HG03097 (cell line): ENCODE measurements around the gene PHACTR2.
"Not testable (repeated sequence)": the region's sequence is repeated elsewhere in the genome, so short reads cannot be mapped to it uniquely, and the experiment has no call there.

Experiments used
- ATAC-seq: cut with Tn5 transposase; IDR thresholded peaks from one replicate; pipeline ENCODE4 v1.9.1; 2021; ENCODE audit not compliant: unreplicated experiment, low FRiP score

Gene PHACTR2

GRCh38 chr6:143738072-143738690, 60.4 kb downstream of the PHACTR2 start:
- not testable (repeated sequence) for ATAC-seq

GRCh38 chr6:143739341-143739851, 61.6 kb downstream of the PHACTR2 start:
- no peak for ATAC-seq

- no peak for ATAC-seq
Measured at GRCh38 chr6:143740213-143740612, 62.4 kb downstream of the PHACTR2 start.

GRCh38 chr6:143741480-143741879, 63.7 kb downstream of the PHACTR2 start:
- ATAC-seq, result no peak

- no peak for ATAC-seq
Measured at GRCh38 chr6:143742070-143742954, 64.5 kb downstream of the PHACTR2 start.

GRCh38 chr6:143742955-143743255, 65.1 kb downstream of the PHACTR2 start:
- ATAC-seq, result no peak

GRCh38 chr6:143743301-143744166, 65.8 kb downstream of the PHACTR2 start:
- ATAC-seq, result no peak

- ATAC-seq, result no peak
Measured at GRCh38 chr6:143744551-143745165, 66.9 kb downstream of the PHACTR2 start.

GRCh38 chr6:143745166-143746133, 67.7 kb downstream of the PHACTR2 start:
- ATAC-seq, result no peak

GRCh38 chr6:143746202-143747119, 68.7 kb downstream of the PHACTR2 start:
- no peak for ATAC-seq

- ATAC-seq, result no peak
Measured at GRCh38 chr6:143747347-143747842, 69.6 kb downstream of the PHACTR2 start.

- ATAC-seq, result no peak
Measured at GRCh38 chr6:143749891-143750290, 72.1 kb downstream of the PHACTR2 start.

GRCh38 chr6:143750877-143751276, 73.1 kb downstream of the PHACTR2 start:
- no peak for ATAC-seq

GRCh38 chr6:143752459-143752858, 74.7 kb downstream of the PHACTR2 start:
- ATAC-seq, result no peak

GRCh38 chr6:143753678-143754077, 75.9 kb downstream of the PHACTR2 start:
- no peak for ATAC-seq

- ATAC-seq, result no peak
Measured at GRCh38 chr6:143754204-143754603, 76.4 kb downstream of the PHACTR2 start.

GRCh38 chr6:143755301-143755744, 77.6 kb downstream of the PHACTR2 start:
- no peak for ATAC-seq

- ATAC-seq, result no peak
Measured at GRCh38 chr6:143757346-143757832, 79.6 kb downstream of the PHACTR2 start.
